ENCODE results near the gene NAA38.

Gene NAA38

DNA sequence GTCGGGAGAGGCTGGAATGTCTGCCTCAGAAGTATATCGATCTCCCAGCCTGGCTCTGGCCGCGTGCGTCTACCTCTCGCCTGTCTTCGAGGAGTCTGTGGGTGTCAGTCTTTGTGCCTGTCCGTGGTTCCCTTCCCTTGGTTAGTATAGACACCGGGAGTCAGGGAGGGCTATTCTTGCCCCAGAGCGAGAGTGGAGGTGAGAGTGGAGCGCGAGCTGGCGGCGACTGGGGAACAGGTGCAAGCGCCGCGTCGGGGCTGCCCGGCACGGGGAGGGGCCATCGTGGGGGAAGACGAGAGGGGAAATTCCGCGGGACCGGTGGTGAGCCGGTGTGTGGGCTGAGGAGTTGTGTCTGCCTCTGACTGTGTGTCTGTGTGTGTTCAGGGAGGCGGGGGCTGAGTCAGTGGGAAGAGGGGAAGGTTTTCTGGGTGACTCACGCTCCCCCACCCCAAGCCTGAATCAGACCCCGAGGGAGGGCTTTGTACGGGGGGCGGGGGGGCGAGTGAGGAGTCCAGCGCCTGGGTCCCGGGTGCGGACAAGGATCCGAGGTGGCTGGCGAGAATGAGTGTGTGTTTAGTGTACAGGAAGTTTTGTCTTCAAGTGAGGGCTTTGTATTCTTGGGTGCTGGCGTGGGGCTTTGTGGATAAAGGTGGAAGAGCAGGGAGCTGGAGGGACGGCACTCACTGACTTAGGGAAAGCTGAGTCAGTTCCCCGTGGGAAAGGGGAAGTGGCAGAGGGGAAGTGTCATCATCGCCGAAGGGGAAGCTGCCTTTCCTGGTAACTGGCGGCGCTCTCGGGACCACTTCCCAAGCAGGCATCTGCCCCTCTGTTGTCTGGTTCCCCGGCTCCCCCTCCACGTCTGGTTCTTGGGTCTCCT is 14.7 kb downstream of the NAA38 start:
- peak in 44 of 58 donors; percentile 31 to 87 (median 62) for DNase-seq

DNA sequence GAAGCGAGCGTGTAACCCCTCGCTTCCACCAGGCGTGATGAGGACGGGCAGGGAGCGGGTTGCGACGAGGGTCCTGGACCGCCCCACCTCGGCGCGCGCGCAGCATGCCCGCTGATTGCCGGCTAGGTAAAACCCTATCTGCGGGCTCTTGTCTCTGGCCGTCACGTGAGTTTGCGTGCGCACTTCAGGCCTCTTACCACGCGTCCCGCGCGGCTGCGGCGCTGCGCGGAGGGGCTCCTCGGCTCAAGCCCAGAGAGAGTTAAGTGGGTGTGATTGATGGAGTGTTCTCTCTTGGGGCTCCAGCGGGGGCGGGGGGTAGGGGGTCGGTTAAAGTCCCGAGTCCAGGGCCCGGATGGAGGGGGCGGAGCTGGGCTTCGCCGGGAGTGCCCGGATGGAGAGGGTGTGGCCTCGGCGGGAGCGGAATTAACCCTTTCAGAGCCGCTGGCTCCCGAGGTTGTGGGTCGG is 15.4 kb downstream of the NAA38 start:
- DNase-seq: peak; percentile 63 to 96 (median 88)

DNA sequence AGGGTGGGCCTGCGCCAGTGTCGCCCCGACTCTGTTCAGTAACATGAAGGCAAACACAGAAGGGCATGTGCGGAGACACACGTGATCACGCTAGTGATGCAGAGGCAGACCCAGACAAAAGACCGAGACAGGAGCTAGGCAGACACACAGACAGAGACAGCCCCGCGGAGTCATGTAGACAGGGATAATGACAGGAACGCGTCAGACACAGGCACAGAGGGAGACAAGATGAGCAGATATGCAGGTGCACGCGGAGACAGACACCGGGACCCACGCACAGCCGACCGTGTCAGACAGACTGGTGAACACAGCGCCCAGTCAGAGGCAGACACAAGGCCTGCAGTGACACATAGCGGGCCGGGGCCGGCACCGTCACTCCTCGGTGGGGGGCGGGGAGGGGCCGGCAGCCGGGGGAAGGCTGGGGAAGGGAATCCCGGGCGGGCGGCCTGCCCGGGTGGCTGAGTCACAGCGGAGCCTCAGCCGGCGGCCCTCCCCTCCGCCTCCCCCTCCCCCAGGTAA is 15.9 kb downstream of the NAA38 start:
- DNase-seq: peak in 54 of 58 donors; percentile 51 to 96 (median 84)

DNA sequence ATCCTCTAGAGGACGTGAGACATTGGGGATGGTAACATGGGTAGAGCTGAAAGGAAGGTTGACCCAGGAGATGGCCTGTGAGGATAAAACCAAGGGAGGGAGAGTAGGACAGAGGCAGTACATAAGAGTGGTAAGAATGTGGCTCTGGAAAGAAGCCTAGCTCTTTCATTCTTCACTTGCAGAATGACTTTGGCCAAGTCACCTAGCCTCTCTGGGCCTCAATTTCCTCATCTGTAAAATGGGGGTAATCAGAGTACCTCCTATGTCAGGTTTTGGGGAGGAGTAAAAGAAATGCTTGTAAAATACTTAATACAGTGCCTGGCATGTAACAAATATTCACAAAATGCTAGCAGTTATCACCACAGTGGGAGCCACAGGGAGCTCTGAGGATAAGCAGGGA is 16.5 kb downstream of the NAA38 start:
- no peak for DNase-seq

DNA sequence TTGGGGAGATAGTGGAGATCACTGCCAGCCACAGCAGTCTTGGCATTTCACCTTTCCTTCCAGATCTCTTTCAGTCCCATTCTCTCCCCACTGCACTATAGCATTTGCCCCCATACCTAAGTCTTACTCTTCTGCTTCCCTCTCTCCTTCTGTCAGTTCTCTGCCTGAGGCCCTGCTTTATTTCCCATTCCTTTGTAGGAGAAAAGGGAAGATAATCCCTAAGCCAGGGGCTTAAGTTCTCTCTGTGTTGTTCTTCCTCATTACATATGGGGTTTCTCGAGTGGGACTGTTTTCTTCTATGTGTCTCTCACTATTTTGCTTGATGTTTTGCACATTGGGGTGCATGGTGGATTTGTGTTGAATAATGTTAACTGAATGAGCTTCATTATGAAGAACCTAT is 16.9 kb downstream of the NAA38 start:
- DNase-seq: no peak

DNA sequence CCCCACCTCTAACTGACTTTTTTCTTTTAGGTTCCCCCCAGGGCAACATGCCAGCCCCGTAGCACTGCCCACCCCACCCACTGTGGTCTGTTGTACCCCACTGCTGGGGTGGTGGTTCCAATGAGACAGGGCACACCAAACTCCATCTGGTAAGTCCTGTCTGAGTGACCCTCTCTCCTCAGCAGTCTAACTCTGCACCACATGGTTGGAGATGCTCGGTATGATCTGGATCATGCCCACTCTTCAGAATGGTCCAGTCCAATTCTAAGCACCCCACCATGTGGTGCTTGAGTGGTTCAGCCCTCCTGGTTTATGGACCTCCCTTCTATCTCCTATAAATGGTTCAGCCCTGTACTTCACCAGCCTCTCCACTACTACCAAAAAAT is 17.5 kb downstream of the NAA38 start:
- peak in 1 of 58 donors; percentile 36 for DNase-seq

DNA sequence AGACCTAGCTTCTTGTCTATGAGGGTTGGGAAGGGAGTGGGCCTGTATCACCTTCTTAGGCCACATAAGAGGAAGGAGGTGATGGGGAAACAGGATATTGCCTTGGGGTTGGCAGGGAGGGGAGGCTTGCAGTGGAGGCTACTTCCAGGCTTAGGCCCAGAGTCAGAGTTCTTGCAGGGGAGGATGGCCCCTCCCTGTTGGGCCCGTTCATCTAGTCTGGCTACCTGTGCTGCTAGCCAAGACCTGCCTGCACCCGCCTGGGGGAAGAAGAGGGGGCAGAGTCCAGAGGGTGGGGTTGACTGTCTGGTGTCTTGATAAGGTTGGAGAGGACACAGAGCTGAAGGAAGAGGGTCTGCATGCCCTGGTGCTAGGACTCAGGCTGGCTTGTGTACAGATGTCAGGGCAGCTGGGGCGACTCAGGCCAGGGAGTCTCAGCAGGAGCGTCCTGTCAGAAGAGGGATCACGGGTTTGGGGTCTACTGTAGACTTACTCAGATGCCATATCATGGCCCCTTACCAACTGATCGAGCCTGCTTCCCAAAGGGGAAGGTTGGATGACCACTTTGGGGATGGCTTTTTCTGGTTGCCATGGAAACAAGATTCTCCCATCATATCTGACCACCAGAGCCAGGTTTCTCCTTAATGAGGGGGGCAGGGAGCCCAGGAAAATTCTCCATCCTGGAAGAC is 18.0 kb downstream of the NAA38 start:
- no peak for DNase-seq

DNA sequence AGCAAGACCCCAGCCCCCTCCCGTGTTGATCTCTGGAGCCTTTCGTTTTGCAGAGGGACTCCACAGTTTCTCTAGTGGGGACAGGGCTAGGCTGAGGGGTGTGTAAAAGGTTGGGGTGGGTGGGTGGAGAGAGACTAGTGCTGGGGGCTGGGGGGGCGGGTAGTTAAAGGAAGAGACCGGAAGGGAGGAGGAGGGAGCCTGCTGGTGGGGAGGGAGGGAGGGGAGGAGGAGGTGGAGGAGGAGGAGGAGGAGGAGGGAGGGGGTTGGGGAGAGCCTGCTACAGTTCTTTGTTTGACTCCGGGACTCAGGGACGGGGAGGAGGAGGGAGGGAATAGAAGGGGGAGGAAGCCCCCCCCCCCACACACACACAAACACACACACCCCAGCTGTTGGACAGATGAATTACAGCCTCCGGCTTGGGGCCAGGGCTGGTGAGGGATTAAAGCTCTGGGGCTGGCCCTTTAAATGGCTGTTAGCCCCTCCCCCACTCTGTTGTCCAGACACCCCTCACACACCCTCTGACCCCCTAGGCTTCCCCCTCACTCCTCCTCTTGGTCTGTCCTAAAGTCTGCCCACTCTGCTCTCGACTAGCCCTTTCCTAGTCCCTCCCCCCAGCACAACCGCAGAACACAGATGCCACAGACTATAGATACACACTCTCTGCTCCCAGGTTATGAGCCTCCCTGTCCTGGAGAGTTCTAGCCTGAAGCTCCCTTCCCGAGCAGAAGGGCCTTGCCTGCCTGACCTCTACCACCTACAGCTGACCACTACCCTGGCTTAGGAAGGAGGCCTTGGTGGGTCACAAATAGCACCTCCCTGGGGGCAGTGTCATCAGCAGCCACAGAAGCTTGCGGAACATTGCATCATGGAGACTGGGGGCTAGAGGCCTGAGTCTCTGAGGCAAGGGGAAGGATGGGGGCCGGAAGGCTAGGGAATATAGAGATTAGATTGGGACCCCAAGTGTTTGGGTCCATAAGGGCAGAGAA is 19.0 kb downstream of the NAA38 start:
- peak in 27 of 58 donors; percentile 15 to 67 (median 50) for DNase-seq

DNA sequence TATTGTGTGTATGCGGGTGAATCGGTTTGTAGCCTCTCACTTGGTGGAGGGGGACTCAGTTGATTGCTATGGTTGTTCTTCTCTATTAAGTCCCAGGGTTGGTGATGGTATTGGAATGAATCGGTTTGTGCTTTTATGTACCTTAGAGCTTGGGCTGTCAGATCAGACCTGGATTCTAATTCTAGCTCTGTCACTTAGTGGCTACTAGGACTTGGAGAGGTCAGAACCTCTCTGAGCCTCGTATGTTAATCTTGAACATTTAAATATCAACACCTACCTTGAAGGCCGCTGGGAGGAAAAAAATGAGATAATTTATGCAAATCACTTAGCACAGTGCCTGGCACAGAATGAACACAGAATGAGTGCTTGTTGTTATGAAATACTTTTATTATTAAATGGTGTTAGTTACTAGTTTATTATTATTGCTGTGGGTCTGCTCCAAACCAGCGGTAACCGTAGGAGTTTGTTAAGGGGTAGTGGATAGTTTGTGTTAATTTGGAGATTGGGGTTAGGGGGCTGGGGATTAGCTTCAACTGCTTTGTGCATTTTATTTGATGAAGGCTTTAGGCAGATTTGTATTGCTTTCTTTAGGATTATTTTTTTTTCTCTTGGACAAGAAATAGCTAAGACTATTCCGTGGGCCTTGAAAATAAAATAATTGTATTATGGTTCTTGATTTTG is 19.8 kb downstream of the NAA38 start:
- no peak for DNase-seq

DNA sequence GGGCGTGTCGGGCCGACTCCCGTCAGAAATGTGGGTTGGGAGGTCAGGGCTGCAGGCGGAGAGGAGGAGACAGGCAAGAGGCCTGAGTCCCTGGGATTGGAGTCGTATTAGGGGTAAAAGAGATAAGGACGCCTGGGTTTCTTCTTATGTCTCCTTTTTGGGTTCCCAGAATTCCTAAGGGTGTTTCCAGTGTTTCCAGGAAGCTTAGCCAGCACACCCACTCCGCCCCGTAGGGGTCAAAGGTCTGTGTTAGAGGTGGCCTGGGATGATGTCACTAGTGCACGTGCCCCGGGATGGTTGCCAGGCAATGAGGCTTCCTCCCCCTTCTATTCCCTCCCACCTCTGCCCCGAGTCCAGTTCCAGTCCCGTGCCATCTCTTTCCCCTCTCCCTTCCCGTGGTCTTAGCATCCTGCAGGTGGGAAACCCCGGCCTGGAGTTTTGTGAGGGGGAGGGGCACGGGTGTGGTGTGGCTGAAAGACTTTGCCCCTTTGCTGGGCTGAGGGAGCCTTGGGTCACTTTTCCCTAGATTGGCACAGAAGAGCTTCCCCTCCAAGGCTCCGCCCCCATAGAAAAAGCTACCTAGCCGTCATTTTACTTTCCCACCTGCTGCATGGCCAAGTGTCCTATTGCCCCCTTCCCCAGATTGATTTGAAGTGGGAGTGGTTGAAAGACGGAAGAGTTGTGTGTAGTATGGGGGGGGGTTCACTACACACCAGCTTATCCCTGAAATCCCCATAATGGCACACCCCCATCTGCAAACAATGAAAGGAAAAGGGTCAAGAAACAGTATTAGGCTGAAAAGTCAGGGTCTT is 20.6 kb downstream of the NAA38 start:
- DNase-seq: peak in 48 of 58 donors; percentile 18 to 80 (median 54)

DNA sequence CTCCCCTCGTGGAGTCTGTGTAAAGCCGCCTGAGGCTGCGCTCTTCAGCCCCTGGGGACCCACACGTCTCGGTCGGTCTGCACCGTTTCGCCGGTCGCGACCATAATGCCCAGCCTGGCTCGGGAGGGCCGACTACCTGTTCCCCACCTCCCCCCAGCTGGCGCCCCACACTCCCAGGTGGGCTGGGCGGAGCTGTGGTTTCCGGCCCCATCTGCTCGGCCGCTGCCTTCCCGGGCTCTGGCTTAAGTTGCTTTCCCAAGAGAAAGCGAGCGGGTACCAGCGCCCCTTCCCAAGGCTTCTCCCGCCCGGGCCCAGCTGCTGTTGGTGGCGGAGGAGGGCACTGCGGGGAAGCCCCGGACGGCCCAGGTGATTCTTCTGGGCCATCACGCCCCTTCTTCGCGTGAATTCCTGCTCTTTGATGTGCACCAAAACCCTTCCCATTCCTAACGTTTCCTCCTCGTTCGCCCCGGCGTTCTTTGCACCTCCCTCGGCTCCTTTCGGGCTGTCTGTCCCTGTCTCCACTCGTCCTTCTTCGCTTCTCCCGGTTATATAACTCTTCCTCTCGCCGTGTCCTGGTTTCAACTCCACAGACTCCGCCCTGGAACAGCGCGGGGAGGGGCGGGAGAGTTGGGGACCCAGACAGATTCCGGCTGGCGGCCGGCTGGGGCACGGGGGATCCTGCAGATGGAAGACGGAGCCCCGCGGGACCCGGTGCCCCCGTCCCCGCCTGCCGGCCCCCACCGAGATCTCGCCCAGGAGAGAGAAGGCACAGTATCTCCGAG is 21.4 kb downstream of the NAA38 start:
- peak in 51 of 58 donors; percentile 15 to 81 (median 62) for DNase-seq

DNA sequence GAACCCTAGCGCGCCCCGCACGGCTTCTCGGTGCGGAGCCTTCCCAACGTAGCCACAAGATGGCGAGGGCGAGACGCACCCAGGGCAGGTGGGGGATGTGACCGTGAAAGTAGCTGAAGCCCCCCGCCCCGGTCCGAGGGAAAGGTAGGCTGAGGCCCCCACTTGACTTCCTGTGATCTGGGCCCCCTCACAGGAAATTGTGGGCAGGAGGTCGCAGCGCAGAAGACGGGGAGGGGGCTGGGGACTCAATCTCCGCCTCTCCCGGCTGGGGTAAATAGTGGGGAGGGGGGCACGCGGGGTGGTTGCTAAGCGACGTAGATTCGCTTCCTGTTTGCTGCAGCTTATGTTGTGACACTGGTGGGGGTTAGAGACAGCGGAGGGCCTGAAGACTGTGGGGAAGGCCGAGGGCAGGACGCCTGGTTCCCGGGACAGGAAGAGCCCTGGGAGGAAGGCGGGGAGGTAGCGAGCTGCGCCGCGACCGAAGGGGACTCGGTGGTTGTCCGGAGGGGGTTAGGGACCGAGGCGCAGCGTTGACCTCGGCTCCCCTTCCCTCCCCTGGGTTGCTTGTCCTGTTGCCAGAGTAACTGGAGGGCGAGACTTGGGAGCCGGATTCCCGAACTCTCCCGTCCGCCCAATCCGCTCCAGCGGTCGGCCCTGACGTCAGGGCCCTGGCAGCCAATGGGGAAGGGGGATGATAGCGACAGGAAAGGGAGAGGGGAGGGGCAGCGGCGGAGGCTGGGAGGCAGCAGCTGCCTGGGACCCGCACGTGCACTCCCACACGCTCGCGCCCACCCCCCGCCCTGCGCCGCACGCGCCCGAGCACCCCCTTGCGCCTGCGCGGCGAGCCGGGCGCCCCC is 22.2 kb downstream of the NAA38 start:
- peak; percentile 83 to 99 (median 96) for DNase-seq

DNA sequence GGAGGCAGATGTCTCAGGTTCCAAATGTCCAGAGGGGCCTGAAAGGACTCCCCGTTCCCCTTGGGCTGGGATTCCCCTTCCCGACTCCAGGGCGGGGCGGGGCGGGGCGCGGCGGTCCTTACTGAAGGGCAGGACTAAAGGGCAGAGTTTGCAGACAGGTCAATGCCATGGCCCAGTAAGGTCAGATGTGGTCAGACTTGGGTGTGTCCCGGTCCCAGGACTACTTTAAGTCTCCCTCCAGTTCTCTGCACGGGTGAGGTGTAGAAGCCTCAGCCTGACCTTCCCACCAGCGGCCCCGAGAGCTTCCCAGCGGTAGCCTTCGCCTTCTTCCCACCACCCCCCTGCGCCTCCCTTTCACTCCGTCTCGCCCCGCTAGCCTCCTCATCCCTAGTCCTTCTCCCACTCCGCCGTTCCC is 22.8 kb downstream of the NAA38 start:
- DNase-seq: peak in 7 of 58 donors; percentile 37 to 65 (median 52)

DNA sequence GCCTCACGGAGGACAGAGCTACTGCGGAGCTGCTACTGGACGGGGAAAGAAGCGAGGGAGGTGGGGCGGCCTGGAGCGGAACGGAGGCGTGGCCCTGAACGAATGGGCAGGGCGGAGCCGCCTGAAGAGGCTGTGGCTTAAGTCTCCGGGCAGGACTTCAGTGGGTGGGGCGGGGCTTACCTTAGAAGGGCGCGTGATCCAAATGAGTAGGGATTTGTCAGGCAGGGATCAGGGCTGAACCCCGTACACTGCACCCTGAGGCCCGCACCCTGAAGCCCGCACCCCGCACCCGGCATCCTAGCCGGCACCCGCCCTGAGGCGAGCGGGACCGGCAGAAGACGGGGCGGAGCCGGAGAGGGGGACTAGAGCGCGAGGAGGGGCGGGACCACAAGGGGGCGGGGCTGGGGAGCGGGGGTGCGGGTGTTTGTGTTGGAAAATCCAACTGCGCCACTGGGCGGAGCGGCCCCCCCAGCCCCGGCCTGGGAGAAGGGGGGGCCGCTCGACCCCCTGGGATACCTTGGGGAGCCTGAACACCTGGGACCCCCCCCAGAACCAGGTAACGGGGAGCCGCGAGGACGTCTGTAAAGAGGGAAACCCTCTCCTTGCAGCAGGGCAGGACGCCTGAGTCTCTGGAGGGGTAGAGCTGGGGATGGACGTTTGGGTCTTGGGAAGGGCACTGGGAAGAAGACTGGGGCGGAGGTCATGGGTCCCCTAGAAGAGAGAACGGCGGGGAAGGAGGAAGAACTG is 23.4 kb downstream of the NAA38 start, which contains the start of gene KDM6B:
TSS of gene KDM6B (plus strand) at position 423 of the 747 bp plus-strand sequence. CDS start 11,338 bp downstream, outside the sequence.
- DNase-seq: peak in 55 of 58 donors; percentile 45 to 94 (median 85)

DNA sequence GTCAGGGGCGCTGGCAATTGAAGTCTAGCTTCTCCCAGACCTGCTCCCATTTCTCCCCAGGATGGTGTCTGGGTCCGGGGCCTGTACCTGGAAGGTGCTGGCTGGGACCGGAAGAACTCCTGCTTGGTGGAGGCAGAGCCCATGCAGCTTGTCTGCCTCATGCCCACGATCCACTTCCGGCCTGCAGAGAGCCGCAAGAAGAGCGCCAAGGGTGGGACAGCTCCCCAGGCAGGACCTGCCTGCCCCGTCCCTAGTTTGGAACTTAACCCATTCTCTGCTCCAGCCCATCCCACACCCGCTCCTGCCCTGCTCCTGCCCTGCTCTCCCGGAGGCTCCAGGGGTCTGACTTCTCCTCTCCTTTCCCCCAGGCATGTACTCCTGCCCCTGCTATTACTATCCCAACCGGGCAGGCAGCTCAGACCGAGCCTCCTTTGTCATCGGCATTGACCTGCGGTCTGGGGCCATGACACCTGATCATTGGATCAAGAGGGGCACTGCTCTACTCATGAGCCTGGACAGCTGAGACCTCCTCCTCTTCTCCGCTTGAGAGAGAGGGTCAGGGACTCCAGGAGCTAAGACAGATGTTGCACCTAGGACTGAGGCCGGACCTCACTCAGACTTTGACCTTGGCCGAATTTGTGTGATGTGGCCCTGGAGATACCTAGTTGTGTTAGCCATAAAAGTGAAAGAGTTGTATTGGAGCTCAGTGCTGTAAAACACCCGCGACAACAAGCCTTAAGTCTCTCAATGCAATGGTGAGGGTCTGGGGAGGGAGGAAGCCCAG is 24.2 kb downstream of the NAA38 start:
- DNase-seq: no peak

DNA sequence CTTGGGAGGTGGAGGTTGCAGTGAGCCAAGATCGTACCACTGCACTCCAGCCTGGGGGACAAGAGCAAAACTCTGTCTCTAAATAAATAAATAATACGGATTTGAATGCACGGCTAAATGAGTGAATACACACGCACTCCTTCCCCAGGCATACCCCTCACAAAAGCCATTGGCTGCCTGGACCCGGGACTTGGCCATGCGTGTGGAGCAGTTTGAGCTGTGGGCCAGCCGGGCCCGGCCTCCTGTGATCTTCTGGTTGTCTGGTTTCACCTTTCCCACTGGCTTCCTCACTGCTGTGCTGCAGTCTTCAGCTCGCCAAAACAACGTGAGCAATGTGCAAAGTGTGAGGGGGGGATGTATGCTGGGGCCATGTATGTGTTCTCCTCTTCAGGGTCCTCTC is 24.9 kb downstream of the NAA38 start:
- DNase-seq: no peak
